IMR-90 (cell line): ENCODE data around the gene NOD1.

Experiments used
- FOS ChIP-seq: fragments of 150-350 bp; IDR thresholded peaks from 2 replicates; pipeline ENCODE4 v1.6.1; 2016; ENCODE audit warnings: low read depth, low read length
- RFX5 ChIP-seq: IDR thresholded peaks from 2 replicates; pipeline ENCODE4 v1.8.0; 2012; ENCODE audit warnings: low read depth, mild to moderate bottlenecking, low read length, moderate library complexity
- USF2 ChIP-seq: fragments of 150-350 bp; IDR thresholded peaks from 2 replicates; pipeline ENCODE4 v1.6.1; 2017; ENCODE audit warnings: mild to moderate bottlenecking, antibody characterized with exemption, low read length, low read depth

- TF ChIP-seq FOS: no peak
- no peak for TF ChIP-seq USF2
- TF ChIP-seq RFX5: no peak
Observed at GRCh38 chr7:30453016-30453415, 25.6 kb downstream of the NOD1 start.
